Kidney epithelial cell (primary cell): Measurements from ENCODE around the gene NDUFB2. TPM values are rescaled to one million over a fixed set of nuclear protein-coding genes. Genes with fewer than 3 reads are reported as not detected.

Experiments
- DNase-seq: peaks from one replicate; pipeline ENCODE4 v3.0.0-alpha.2; 2010; ENCODE audit warnings: low read depth
- H3K27me3 ChIP-seq: 2 replicates; pipeline ENCODE4 v1.6.0; 2011; ENCODE audit warnings: low read length; ENCODE audit not compliant: control insufficient read depth, insufficient read depth
- H3K36me3 ChIP-seq: 2 replicates; pipeline ENCODE4 v1.5.1; 2011; ENCODE audit warnings: low read length; ENCODE audit not compliant: control insufficient read depth, insufficient read depth
- H3K4me3 ChIP-seq: 2 replicates; pipeline ENCODE4 v1.5.1; 2011; ENCODE audit warnings: low read depth, mild to moderate bottlenecking, control low read depth, low read length
- total RNA-seq: library from RNA; depleted of rRNA; stranded (reverse); fragments of >200 nt; gene quantifications from 2 replicates; pipeline ENCODE4 v1.2.3, GENCODE V29; 2015
- TF ChIP-seq, protein P1 (sequence below): IDR thresholded peaks from 2 replicates; pipeline ENCODE4 v1.5.1; 2011; ENCODE audit warnings: mild to moderate bottlenecking, moderate library complexity, low read length, control low read depth, inconsistent platforms; ENCODE audit not compliant: insufficient read depth, poor library complexity, severe bottlenecking

Gene NDUFB2
- total RNA-seq, 1 donor from 2014 or later: 221 TPM

DNA sequence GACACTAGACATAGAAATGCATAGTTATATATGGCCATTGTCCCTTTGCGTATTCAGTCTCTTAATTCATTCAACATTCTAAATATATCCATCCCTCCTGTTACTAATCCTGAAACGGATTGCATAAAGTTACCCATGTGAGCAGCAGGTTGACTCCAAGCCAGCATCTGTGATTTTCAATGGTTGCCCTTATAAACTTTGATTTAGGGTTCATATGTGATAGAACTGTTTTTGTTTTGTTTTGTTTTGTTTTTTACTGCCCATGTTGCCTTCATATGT, 42.5 kb upstream of the NDUFB2 start:
- no peaks in the 10 kb centered on the region for H3K36me3 ChIP-seq
- H3K27me3 ChIP-seq: no peaks in the 10 kb centered on the region
- DNase-seq: no peak
- TF ChIP-seq, protein P1, sequence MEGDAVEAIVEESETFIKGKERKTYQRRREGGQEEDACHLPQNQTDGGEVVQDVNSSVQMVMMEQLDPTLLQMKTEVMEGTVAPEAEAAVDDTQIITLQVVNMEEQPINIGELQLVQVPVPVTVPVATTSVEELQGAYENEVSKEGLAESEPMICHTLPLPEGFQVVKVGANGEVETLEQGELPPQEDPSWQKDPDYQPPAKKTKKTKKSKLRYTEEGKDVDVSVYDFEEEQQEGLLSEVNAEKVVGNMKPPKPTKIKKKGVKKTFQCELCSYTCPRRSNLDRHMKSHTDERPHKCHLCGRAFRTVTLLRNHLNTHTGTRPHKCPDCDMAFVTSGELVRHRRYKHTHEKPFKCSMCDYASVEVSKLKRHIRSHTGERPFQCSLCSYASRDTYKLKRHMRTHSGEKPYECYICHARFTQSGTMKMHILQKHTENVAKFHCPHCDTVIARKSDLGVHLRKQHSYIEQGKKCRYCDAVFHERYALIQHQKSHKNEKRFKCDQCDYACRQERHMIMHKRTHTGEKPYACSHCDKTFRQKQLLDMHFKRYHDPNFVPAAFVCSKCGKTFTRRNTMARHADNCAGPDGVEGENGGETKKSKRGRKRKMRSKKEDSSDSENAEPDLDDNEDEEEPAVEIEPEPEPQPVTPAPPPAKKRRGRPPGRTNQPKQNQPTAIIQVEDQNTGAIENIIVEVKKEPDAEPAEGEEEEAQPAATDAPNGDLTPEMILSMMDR: no peak
- H3K4me3 ChIP-seq: no peak overlapping the region

DNA sequence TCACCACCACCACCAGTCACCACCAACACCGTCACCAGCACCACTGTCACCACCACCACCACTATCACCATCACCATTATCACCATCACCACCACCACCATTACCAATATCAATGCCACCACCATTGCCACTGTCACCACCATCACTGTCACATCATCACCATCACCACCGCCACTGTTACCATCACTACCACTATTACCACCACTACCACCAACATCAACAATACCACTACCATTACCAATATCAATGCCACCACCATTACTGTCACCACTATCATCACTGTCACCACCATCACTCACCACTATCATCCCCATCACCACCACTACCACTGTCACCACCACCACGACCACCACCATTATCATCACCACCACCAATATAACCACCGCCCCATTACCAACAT, 41.8 kb upstream of the NDUFB2 start:
- no peaks in the 10 kb centered on the region for H3K27me3 ChIP-seq
- no peak overlapping the region for H3K4me3 ChIP-seq
- TF ChIP-seq, protein P1: no peak
- no peaks in the 10 kb centered on the region for H3K36me3 ChIP-seq
- no peak for DNase-seq

DNA sequence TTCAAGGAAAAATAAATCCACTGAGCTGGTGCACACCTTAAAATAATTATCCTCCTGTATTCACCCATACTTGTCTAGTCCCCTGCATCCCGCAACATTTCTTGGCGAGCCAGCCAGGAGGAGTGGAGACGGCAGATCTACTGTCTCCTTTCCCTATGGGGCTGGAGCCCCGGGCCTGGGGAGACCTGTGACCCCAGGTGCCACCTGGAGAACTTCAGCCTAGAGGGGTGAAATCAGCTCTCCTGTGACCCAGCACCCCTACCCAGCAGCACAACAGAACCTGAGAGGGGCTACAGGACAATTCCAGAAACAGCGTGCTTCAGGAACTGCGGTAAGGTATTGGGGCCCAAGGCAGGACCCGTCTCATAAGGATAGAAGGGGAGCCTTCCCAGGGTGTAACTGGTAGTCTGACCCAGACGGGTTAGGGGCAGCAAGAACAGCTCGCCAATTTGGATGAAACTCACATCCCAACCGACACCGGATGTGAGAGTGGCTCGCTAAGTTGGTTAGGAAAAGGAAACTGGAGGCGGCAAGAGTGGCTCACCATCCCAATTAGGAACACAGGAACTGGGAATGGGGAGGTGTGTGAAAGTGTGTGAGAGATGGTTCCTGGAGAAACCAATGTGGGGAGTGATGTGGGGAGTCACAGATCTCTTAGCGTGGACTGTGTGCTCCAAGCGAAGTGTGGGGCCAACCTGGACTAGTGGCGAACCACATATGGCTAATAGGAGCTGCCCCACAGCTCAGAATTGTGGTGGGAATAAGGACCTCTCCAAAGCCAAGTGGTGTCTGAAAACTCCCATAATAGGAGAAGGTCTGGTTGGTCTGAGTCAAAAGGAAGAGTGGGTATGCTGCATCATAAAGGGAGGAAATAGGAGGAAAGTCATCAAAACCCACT, 40.7 kb upstream of the NDUFB2 start:
- Histone ChIP-seq H3K27me3 (no peaks in the 10 kb centered on the region), H3K4me3 (no peak overlapping the region), H3K36me3 (no peaks in the 10 kb centered on the region)
- TF ChIP-seq, protein P1: no peak
- no peak for DNase-seq

DNA sequence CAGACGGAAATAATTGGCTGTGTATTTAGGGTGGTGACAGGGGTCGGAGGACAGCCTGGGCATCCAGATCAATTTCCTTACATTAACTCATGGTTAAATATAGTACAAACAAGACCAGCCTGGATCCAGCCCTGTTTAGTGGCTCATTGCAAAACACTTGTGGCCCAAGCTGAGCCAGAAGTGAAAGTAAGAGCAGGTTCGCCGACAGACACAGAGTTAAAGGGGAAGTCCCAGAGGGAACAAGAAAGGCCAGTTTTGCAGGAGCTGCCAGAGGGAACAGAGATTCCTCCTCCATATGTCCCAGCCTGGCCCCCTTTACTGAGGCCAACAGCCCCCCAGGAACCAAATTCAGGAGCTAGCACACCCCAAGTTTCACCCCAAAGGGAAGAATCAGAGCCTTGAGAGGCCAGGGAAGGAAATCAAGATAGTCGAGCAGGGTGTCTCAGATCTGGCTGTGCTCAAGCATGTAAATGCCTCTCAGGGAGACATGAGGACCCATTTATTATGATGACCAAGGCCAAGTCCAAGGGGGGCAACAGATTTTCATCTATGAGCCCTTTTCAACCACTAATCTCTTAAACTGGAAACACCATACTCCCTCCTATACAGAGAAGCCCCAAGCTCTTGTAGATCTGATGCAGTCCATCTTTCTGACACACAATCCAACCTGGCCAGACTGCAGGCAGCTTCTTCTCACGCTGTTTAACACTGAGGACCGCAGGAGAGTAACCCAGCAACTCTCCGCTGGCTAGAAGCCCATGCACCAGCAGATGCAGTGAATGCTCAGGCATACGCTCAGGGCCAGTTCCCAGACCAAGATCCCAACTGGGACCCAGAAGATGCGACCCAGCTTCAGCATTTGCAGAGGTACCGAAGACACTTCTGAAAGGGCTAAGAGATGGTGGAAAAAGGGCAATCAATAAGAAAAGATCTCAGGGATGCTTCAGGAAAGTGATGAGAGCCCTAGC, 39.7 kb upstream of the NDUFB2 start:
- DNase-seq: no peak
- Histone ChIP-seq H3K36me3 (no peaks in the 10 kb centered on the region), H3K27me3 (no peaks in the 10 kb centered on the region), H3K4me3 (no peak overlapping the region)
- TF ChIP-seq, protein P1: no peak

DNA sequence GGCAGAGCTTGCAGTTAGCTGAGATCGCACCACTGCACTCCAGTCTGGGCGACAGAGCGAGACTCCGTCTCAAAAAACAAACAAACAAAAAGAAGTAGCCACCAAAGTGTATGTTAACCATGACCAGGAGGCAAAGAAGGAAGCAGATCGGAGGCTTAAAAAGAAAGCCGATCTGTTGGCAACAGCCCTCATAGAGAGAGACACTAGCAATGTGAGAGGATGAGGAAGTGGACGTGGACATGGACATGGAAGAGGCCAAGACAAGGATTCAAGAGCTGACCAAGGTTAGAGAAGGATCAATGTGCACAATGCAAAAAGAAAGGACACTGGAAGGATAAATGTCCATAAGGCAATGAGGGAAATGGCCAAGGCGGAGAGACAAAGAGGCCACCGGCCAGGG, 38.6 kb upstream of the NDUFB2 start:
- Histone ChIP-seq H3K4me3 (no peak overlapping the region), H3K36me3 (no peaks in the 10 kb centered on the region), H3K27me3 (no peaks in the 10 kb centered on the region)
- TF ChIP-seq, protein P1: no peak
- no peak for DNase-seq
